Measurements from ENCODE around the gene MAN1C1. TPM values are rescaled to one million over a fixed set of nuclear protein-coding genes. Genes with fewer than 3 reads are reported as not detected.

Gene MAN1C1
- total and polyA plus RNA-seq, 2 donors (not counting 1 experiment from before 2014, with no cell fraction given): 0.31 to 0.89 TPM

DNA sequence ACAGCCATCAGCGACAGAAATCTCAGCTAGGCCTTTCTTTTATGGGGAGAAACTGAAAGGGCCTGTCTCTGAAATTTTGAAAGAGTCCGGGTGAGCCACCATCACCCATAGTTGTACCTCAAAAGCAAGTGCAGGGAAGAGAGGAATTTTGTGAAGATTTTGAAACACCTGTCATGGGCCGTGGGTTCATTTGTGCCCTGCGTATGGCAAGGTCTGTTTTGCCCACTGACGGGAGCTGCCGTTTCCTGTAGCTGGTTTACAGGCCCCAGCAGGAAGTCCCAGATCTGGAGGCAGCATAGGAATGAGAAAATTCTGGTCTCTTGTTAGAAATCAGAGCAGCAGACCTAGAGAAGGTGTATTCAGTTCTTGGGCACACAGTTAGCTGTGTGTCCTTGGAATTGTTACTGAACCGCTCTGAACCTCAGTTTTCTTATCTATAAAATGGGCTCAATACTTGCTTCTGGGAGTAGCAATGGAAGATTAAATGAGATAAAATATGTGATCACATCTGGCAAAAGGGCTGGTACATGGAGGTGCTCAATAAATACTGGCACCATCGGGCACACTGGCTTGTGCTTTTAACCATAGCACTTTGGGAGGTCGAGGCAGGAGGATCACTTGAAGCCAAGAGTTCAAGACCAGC, 52.5 kb downstream of the MAN1C1 start:
- Histone ChIP-seq H3K4me2 (replicated peaks; ENCODE audit: low read depth, low read length, poor library complexity, severe bottlenecking) (no peak overlapping the region), H3K27me3 (replicated peaks in 1 of 4; ENCODE audit: control extremely low read depth in 1 of 4, control insufficient read depth in 3 of 4, insufficient read depth in 4 of 4, low read length in 3 of 4) (no peaks in the 10 kb centered on the region), H3K9me3 (ENCODE audit: control extremely low read depth in 1 of 3, control insufficient read depth in 2 of 3, insufficient read depth in 1 of 3, low read length in 2 of 3) (peaks cover 0 to 4% (median 0%) of the 10 kb centered on the region in 3 donors), H3K4me1 (ENCODE audit: control insufficient read depth in 2 of 2, insufficient read depth in 2 of 2, low read length in 2 of 2) (no peaks in the 10 kb centered on the region), H2AFZ (ENCODE audit: insufficient read depth, low read depth, low read length, poor library complexity, severe bottlenecking) (no peak overlapping the region), H3K36me3 (replicated peaks in 1 of 2; ENCODE audit: control extremely low read depth in 1 of 2, control insufficient read depth in 1 of 2, extremely low read depth in 1 of 2, insufficient read depth in 2 of 2, low read length in 1 of 2) (no peaks in the 10 kb centered on the region), H3K27ac (ENCODE audit: low read length in 2 of 2) (no peak overlapping the region), H3K79me2 (ENCODE audit: control insufficient read depth, insufficient read depth, low read length) (no peaks in the 10 kb centered on the region), H4K20me1 (ENCODE audit: control insufficient read depth, insufficient read depth, low read length, poor library complexity, severe bottlenecking) (no peaks in the 10 kb centered on the region), H3K4me3 (ENCODE audit: control extremely low read depth in 1 of 5, extremely low read depth in 1 of 5, insufficient read depth in 1 of 5, low read depth in 2 of 5, low read length in 4 of 5) (no peak overlapping the region), H3K9ac (ENCODE audit: low read length) (no peak overlapping the region)
- Mint-ChIP-seq H3K9me3 (ENCODE audit: insufficient read depth) (no peaks in the 10 kb centered on the region), H3K4me3 (no peak overlapping the region), H3K4me1 (no peaks in the 10 kb centered on the region), H3K27me3 (peaks cover 10% of the 10 kb centered on the region), H3K27ac (no peak overlapping the region)
- ATAC-seq (ENCODE audit: low read depth) (no peak), DNase-seq (no peak)
- 64% methylated on average over 7 of the region's 9 CpGs for WGBS (ENCODE audit: insufficient coverage)
- intact Hi-C loops (cut with micrococcal nuclease): no loop called here
- no peak for TF ChIP-seq EZH2 (IDR thresholded peaks at IDR 0.05; ENCODE audit: borderline replicate concordance, insufficient read depth, low read depth, low read length, poor library complexity, severe bottlenecking)
- TF ChIP-seq, protein P1, sequence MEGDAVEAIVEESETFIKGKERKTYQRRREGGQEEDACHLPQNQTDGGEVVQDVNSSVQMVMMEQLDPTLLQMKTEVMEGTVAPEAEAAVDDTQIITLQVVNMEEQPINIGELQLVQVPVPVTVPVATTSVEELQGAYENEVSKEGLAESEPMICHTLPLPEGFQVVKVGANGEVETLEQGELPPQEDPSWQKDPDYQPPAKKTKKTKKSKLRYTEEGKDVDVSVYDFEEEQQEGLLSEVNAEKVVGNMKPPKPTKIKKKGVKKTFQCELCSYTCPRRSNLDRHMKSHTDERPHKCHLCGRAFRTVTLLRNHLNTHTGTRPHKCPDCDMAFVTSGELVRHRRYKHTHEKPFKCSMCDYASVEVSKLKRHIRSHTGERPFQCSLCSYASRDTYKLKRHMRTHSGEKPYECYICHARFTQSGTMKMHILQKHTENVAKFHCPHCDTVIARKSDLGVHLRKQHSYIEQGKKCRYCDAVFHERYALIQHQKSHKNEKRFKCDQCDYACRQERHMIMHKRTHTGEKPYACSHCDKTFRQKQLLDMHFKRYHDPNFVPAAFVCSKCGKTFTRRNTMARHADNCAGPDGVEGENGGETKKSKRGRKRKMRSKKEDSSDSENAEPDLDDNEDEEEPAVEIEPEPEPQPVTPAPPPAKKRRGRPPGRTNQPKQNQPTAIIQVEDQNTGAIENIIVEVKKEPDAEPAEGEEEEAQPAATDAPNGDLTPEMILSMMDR (IDR thresholded peaks at IDR 0.05): no peak
- ChIA-PET POLR2A (no interaction called here), CTCF (no interaction called here)

DNA sequence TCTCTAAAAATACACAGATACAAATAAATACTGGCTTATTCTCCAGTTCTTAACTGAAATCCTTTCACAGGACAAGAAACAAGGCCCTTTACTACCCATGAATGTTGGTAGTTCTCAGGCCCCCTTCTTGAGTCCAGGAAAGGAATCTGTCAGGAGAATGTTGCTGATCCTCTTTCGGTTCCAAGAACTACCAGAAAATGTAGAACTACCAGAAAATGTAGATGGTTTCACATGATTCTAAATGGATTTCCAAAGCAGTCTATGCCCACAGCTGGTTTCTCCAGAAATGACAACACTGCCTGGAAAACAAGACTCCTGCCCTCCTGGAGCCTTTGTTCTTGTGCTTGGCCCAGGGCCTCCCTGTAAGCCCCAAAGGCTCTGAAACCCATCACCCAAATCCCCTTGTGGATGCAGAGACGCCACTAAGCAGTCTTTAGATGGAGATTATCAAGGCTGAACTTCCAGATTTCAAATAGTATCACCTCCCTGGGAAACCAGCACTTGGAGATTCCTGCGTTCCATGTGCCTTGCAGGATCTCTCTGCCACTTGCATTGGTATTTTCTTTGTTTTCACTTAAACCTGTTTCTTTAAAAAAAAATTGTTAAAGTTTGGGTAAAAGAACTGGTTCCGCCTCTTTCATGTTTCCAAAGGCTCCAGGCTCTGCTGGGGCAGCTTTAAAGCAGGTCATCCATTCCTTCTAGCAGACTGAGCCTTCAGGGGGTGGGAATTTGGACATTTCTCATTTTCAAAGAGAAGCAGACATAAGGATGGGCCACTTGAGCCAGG, 53.4 kb downstream of the MAN1C1 start:
- no peaks in the 10 kb centered on the region for H3K4me1 Mint-ChIP-seq
- peaks cover 16% of the 10 kb centered on the region for H3K27me3 Mint-ChIP-seq
- no peaks in the 10 kb centered on the region for H3K4me1 ChIP-seq (ENCODE audit: control insufficient read depth in 2 of 2, insufficient read depth in 2 of 2, low read length in 2 of 2)

More for the DNA sequence above, 53.4 kb downstream of the MAN1C1 start:
- intact Hi-C loops (cut with micrococcal nuclease): no loop called here
- H2AFZ ChIP-seq (ENCODE audit: insufficient read depth, low read depth, low read length, poor library complexity, severe bottlenecking): no peak overlapping the region
- ChIA-PET POLR2A (no interaction called here), CTCF (no interaction called here)
- no peaks in the 10 kb centered on the region for H3K27me3 ChIP-seq (replicated peaks in 1 of 4; ENCODE audit: control extremely low read depth in 1 of 4, control insufficient read depth in 3 of 4, insufficient read depth in 4 of 4, low read length in 3 of 4)
- H3K9me3 ChIP-seq (ENCODE audit: control extremely low read depth in 1 of 3, control insufficient read depth in 2 of 3, insufficient read depth in 1 of 3, low read length in 2 of 3): peaks cover 0 to 4% (median 0%) of the 10 kb centered on the region in 3 donors
- H3K36me3 ChIP-seq (replicated peaks in 1 of 2; ENCODE audit: control extremely low read depth in 1 of 2, control insufficient read depth in 1 of 2, extremely low read depth in 1 of 2, insufficient read depth in 2 of 2, low read length in 1 of 2): no peaks in the 10 kb centered on the region
- WGBS (ENCODE audit: insufficient coverage): 100% methylated on average over 2 of the region's 4 CpGs
- H3K27ac ChIP-seq (ENCODE audit: low read length in 2 of 2): no peak overlapping the region
- no peak for ATAC-seq (ENCODE audit: low read depth)
- TF ChIP-seq, protein P1 (IDR thresholded peaks at IDR 0.05): no peak
- no peak for TF ChIP-seq EZH2 (IDR thresholded peaks at IDR 0.05; ENCODE audit: borderline replicate concordance, insufficient read depth, low read depth, low read length, poor library complexity, severe bottlenecking)
- DNase-seq: no peak
- no peak overlapping the region for H3K4me2 ChIP-seq (replicated peaks; ENCODE audit: low read depth, low read length, poor library complexity, severe bottlenecking)
- no peak overlapping the region for H3K4me3 Mint-ChIP-seq
- H3K9ac ChIP-seq (ENCODE audit: low read length): no peak overlapping the region
- no peaks in the 10 kb centered on the region for H3K79me2 ChIP-seq (ENCODE audit: control insufficient read depth, insufficient read depth, low read length)
- H3K9me3 Mint-ChIP-seq (ENCODE audit: insufficient read depth): no peaks in the 10 kb centered on the region
- no peak overlapping the region for H3K27ac Mint-ChIP-seq
- H4K20me1 ChIP-seq (ENCODE audit: control insufficient read depth, insufficient read depth, low read length, poor library complexity, severe bottlenecking): no peaks in the 10 kb centered on the region
- no peak overlapping the region for H3K4me3 ChIP-seq (ENCODE audit: control extremely low read depth in 1 of 5, extremely low read depth in 1 of 5, insufficient read depth in 1 of 5, low read depth in 2 of 5, low read length in 4 of 5)
